ENCODE measurements around the gene EXOC6B.

EXOC6B gene

GRCh38 chr2:72825257-72826155, at the start of gene EXOC6B:
EXOC6B (minus strand) TSS chr2:72826033.
- DNase-seq (ENCODE audit: low spot score): peak; percentile 30

- no peak for DNase-seq (ENCODE audit: low spot score)
Measured at GRCh38 chr2:72871880-72872279, 46.0 kb upstream of the EXOC6B start.

- DNase-seq (ENCODE audit: low spot score): no peak
Measured at GRCh38 chr2:72871060-72871459, 45.2 kb upstream of the EXOC6B start.

- no peak for DNase-seq (ENCODE audit: low spot score)
Measured at GRCh38 chr2:72864500-72864899, 38.7 kb upstream of the EXOC6B start.

- no peak for DNase-seq (ENCODE audit: low spot score)
Measured at GRCh38 chr2:72863046-72863445, 37.2 kb upstream of the EXOC6B start.

GRCh38 chr2:72862239-72862988, 36.6 kb upstream of the EXOC6B start:
- peak; percentile 78 for DNase-seq (ENCODE audit: low spot score)

- DNase-seq (ENCODE audit: low spot score): peak; percentile 36
Measured at GRCh38 chr2:72859831-72860262, 34.0 kb upstream of the EXOC6B start.

GRCh38 chr2:72851333-72851732, 25.5 kb upstream of the EXOC6B start:
- no peak for DNase-seq (ENCODE audit: low spot score)

GRCh38 chr2:72849138-72849462, 23.3 kb upstream of the EXOC6B start:
- DNase-seq (ENCODE audit: low spot score): no peak

GRCh38 chr2:72848436-72849137, 22.8 kb upstream of the EXOC6B start:
- no peak for DNase-seq (ENCODE audit: low spot score)

- no peak for DNase-seq (ENCODE audit: low spot score)
Measured at GRCh38 chr2:72847534-72848315, 21.9 kb upstream of the EXOC6B start.

- no peak for DNase-seq (ENCODE audit: low spot score)
Measured at GRCh38 chr2:72846171-72847095, 20.6 kb upstream of the EXOC6B start.

- no peak for DNase-seq (ENCODE audit: low spot score)
Measured at GRCh38 chr2:72843301-72843700, 17.5 kb upstream of the EXOC6B start.

GRCh38 chr2:72841462-72842125, 15.8 kb upstream of the EXOC6B start:
- DNase-seq (ENCODE audit: low spot score): no peak

- DNase-seq (ENCODE audit: low spot score): no peak
Measured at GRCh38 chr2:72840066-72840465, 14.2 kb upstream of the EXOC6B start.

GRCh38 chr2:72837171-72837570, 11.3 kb upstream of the EXOC6B start:
- DNase-seq (ENCODE audit: low spot score): no peak

- DNase-seq (ENCODE audit: low spot score): no peak
Measured at GRCh38 chr2:72835403-72835802, 9.6 kb upstream of the EXOC6B start.

- no peak for DNase-seq (ENCODE audit: low spot score)
Measured at GRCh38 chr2:72834596-72834995, 8.8 kb upstream of the EXOC6B start.

- no peak for DNase-seq (ENCODE audit: low spot score)
Measured at GRCh38 chr2:72833084-72833714, 7.4 kb upstream of the EXOC6B start.

- DNase-seq (ENCODE audit: low spot score): no peak
Measured at GRCh38 chr2:72830273-72830672, 4.4 kb upstream of the EXOC6B start.

All from hematopoietic multipotent progenitor cell treated with erythropoietin and hydrocortisone succinate and interleukin-3 and kit ligand, for 17 days (in vitro differentiated cells).